Subcutaneous abdominal adipose tissue (tissue), 5 donors: ENCODE measurements around the gene MED9.
A peak's percentile ranks its signal among the peaks of the same experiment; 100 is the strongest.

Experiments used
- H3K27ac ChIP-seq: one replicate; pipeline ENCODE4 v1.7.0; 2013; ENCODE audit warnings: low read depth, mild to moderate bottlenecking, inconsistent platforms, low read length, moderate library complexity
- H3K27me3 ChIP-seq, 5 donors: one replicate each; pipeline ENCODE4 v1.7.0; 2013; ENCODE audit warnings: low read length in 5 of 5, inconsistent platforms in 1 of 5; ENCODE audit not compliant: control insufficient read depth in 5 of 5, insufficient read depth in 4 of 5
- H3K36me3 ChIP-seq, 5 donors: one replicate each; pipeline ENCODE4 v1.7.0; 2013; ENCODE audit warnings: low read length in 5 of 5; ENCODE audit not compliant: control insufficient read depth in 5 of 5, insufficient read depth in 5 of 5
- H3K4me1 ChIP-seq, 5 donors: one replicate each; pipeline ENCODE4 v1.7.0; 2013; ENCODE audit warnings: low read length in 5 of 5, mild to moderate bottlenecking in 3 of 5, moderate library complexity in 1 of 5; ENCODE audit not compliant: control insufficient read depth in 5 of 5, insufficient read depth in 5 of 5
- H3K4me3 ChIP-seq, 5 donors: one replicate each; pipeline ENCODE4 v1.7.0; 2013; ENCODE audit warnings: low read length in 5 of 5, low read depth in 1 of 5
- H3K9ac ChIP-seq, 5 donors: one replicate each; pipeline ENCODE4 v1.7.0; 2013; ENCODE audit warnings: low read length in 5 of 5, mild to moderate bottlenecking in 4 of 5, moderate library complexity in 3 of 5
- H3K9me3 ChIP-seq, 5 donors: one replicate each; pipeline ENCODE4 v1.7.0; 2013; ENCODE audit warnings: low read length in 5 of 5; ENCODE audit not compliant: control insufficient read depth in 5 of 5
- donor health status: healthy.
- donor health status: healthy.
- donor health status: healthy.
- donor health status: healthy.
- donor health status: healthy.

Gene MED9

DNA sequence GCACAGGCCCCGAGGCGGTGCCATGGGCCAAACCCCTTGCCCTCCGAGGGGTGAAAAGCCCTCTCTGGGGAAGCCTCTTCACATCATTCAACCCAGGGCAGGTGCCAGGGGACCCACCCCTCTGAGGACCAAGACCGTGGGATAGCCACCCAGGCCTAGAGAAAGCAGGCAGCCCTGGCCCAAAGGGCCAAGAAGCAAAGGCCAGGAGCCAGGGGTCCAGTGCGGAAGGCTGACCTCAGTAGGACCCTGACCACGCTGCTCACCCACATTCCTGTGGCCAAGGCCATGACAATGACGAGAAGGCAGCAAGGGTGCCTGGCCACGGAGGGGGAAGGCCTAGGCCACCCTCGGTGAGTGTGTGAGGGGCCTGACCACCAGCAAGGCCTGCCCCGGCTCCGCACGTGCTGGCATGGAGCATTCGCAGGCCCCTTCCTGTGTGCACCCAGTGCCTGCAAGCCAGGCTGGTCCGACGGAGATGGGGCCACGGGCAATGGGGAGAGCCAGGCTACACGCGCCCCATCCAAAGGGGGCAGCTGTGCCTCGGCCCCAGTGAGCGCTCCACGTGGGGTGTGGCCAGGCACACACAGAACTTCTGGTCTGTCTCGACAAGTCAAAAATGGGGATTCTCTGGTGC lies 43.9 kb downstream of the MED9 start:
- no peak overlapping the region for H3K9ac ChIP-seq
- no peak overlapping the region for H3K27ac ChIP-seq
- no peak overlapping the region for H3K4me3 ChIP-seq
- no peaks in the 10 kb centered on the region for H3K9me3 ChIP-seq
- H3K27me3 ChIP-seq, result no peaks in the 10 kb centered on the region
- peaks cover 5 to 27% (median 22%) of the 10 kb centered on the region in 5 donors for H3K4me1 ChIP-seq
- peaks cover 0 to 27% (median 13%) of the 10 kb centered on the region in 5 donors for H3K36me3 ChIP-seq

DNA sequence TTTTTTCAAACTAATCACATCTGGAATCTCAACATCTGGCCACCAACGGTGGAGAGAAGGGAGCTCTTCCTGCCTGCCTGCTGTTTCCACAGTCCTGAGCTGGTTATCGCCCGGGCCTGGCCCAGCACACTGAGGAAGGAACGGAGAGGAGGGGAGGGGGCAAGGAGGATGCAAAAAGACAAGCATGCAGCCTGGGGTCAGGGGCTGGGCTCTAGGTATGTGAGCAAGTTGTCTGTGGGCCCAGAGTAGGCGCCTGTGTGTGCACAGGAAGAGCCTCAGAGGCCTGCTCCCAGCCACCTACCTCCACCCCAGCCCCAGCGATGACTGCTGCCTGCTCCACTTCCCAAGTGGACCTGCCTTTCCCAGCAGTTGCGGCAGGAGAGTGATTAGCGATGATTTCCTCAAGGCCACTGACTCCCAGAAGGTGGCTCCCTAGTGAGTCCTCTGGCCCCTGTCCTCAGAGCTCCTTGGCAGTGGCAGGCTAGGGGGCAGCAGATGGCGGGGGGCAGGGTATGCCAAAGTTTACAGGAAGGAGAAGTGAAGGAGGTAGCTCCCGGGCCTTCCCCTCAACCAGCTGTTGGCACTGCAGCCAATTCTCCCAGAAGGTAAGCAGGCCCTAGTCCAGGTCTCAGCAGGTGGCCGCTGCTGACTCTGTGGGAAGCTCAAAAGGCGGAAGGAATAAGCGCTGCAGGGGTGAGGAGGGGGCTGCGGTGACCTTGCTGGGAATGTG lies 46.4 kb downstream of the MED9 start:
- H3K27ac ChIP-seq, result no peak overlapping the region

DNA sequence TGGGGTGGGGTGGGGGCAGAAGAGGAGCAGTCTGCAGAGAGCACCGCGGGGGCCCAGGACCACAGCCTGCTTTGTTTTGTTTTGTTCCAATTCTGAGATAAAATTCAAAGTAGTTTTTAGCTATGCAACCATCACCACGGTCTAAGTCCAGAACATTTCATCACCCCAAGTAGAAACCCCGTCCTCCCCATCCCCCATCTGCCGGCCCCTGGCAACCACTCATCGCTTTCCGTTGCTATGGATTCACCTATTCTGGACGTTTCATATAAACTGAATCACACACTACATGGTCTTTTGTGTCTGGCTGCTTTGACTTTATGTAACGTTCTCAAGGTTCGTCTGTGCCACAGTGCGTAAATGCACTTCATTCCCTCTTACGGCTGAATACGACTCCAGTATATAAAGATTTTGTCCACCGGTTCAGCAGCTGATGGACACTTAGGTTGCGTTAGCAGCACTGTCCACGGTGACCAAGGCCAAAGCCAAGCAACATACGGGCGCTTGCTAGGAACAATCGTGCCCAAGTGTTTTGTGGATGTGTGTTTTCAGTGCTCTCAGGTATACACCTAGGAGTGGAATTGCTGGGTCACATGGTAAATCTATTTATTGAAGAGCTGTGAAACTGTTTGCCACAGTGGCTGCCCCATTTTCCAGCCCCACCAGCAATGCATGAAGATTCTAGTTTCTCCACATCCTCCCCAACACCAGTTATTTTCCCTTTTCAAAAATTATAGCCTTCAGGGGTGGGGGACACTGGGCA lies 47.1 kb downstream of the MED9 start:
- Histone ChIP-seq H3K27me3 (no peaks in the 10 kb centered on the region), H3K9ac (no peak overlapping the region), H3K27ac (no peak overlapping the region), H3K9me3 (no peaks in the 10 kb centered on the region), H3K4me3 (no peak overlapping the region), H3K4me1 (peaks cover 10 to 46% (median 43%) of the 10 kb centered on the region in 5 donors), H3K36me3 (peaks cover 0 to 24% (median 13%) of the 10 kb centered on the region in 5 donors)

More for the DNA sequence above, 46.4 kb downstream of the MED9 start:
- Histone ChIP-seq H3K4me3 (no peak overlapping the region), H3K9me3 (no peaks in the 10 kb centered on the region), H3K9ac (peak overlapping the region in 1 of 5 donors; percentile 29), H3K36me3 (peaks cover 0 to 27% (median 13%) of the 10 kb centered on the region in 5 donors), H3K27me3 (no peaks in the 10 kb centered on the region), H3K4me1 (peaks cover 10 to 39% (median 36%) of the 10 kb centered on the region in 5 donors)

DNA sequence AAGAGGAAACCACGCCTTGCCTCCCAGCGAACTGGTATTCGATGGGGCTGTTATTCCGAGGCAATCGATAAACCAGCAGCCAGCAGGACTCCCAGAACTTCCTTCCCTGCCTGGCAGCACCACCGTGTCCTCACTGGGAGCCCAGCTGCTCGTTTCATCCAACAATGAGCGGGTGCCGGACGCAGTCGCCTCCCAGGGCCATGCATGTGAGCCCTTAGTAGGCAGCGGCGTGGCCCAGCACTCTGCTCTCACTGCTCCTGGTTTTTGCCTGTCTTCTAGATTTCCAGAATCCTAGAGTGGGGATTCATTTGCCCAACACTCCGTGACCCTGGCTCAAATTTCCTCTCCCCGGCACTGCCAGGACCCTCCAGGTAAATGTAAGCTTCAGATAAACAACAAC lies 48.5 kb downstream of the MED9 start:
- H3K4me3 ChIP-seq, result no peak overlapping the region
- H3K36me3 ChIP-seq, result peaks cover 0 to 16% (median 13%) of the 10 kb centered on the region in 5 donors
- H3K4me1 ChIP-seq, result peaks cover 10 to 49% (median 43%) of the 10 kb centered on the region in 5 donors
- no peaks in the 10 kb centered on the region for H3K27me3 ChIP-seq
- no peak overlapping the region for H3K9ac ChIP-seq
- H3K27ac ChIP-seq, result no peak overlapping the region
- no peaks in the 10 kb centered on the region for H3K9me3 ChIP-seq

DNA sequence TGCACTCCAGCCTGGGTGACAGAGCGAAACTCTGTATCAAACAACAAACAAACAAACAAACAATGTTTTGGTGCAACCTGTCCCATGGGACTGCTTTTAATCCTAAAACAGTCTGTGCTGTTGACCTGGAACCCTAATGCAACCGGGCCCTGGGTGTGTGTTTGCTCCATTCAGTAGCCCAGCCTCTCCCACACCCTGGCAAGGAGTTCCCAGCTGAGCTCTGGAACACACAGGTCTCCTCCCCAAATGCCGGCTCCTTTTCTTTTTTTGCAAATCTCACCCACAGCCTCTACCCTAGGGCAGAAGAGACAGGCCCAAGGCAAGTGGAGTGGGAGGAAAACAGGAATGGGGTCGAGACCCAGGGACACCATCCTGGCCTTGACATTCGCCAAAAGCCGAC lies 49.2 kb downstream of the MED9 start:
- Histone ChIP-seq H3K4me1 (peaks cover 10 to 49% (median 43%) of the 10 kb centered on the region in 5 donors), H3K9me3 (no peaks in the 10 kb centered on the region), H3K4me3 (no peak overlapping the region), H3K27ac (no peak overlapping the region), H3K36me3 (peaks cover 0 to 10% (median 8%) of the 10 kb centered on the region in 5 donors), H3K27me3 (no peaks in the 10 kb centered on the region), H3K9ac (peak overlapping the region in 1 of 5 donors; percentile 21)

DNA sequence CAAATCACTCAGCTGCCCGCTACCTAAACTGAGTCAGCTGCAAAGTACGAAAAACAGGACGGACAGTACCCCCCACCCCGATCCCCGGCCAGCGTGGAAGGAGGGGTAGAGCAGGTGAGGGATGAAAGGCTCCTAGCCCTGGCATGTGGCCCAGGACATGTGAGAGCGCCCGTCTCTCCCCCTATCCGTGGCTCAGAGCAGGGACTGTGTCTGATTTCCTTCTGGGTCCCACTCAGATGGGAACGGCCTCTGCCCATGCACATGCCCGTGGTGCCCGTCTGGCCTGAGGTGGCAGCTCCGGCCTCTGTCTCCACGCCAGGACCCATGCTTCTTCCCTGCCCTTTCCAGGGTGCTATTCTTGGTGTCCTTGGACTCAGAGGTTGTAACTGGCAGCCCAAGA lies 49.6 kb downstream of the MED9 start:
- Histone ChIP-seq H3K4me3 (no peak overlapping the region), H3K9ac (peak overlapping the region in 1 of 5 donors; percentile 21), H3K27me3 (no peaks in the 10 kb centered on the region), H3K36me3 (peaks cover 0 to 6% (median 4%) of the 10 kb centered on the region in 5 donors), H3K27ac (no peak overlapping the region), H3K9me3 (no peaks in the 10 kb centered on the region), H3K4me1 (peaks cover 10 to 49% (median 43%) of the 10 kb centered on the region in 5 donors)

DNA sequence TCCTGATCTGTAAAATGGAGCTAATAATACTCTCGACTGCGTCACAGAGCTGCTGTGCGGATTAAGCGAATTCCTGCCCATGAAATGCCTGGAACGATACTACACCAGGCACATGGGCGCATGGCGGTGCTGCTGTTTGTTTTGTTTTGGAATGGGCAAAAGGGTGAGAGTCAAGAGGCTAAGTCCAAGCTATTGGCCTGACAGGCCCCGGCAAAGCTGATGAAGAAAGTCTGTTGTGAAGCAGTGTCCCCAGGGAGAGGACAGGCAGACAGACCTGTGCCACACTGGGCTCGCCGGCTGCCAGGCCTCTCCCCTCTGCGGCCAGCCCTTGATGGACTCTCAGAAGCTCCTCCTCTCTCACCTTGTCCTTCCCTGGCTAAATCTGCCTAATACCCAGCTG lies 50.7 kb downstream of the MED9 start:
- no peak overlapping the region for H3K4me3 ChIP-seq
- peak overlapping the region; percentile 61 for H3K27ac ChIP-seq
- H3K4me1 ChIP-seq, result peaks cover 10 to 47% (median 43%) of the 10 kb centered on the region in 5 donors
- H3K9me3 ChIP-seq, result no peaks in the 10 kb centered on the region
- H3K27me3 ChIP-seq, result no peaks in the 10 kb centered on the region
- H3K9ac ChIP-seq, result peak overlapping the region in 1 of 5 donors; percentile 20
- H3K36me3 ChIP-seq, result no peaks in the 10 kb centered on the region

DNA sequence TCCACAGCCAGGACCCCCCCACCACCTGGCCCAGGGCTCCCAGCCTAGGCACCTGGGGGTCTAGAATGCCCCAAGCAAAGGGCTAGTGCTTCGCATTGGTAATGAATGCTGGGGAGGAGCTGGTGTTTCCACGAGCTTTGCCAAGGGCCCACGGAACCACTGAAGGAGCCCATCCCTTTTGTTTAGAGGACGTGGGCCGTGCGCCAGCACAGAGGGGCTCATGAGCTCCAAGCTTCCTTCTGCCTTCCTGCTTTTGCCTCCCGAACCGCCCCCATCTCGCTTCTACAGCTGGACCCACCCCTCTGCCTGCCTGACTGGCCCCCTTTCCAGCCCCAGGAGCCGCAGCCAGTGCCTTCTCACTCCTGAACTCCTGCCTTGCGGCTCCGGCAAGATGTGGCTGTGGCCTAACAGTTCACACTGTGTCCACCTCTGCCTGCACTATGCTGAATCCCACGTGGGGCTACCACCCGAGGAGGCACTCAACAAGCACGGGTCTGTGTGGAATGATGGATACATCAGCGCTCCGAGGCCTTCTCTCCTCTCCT lies 51.2 kb downstream of the MED9 start:
- Histone ChIP-seq H3K9ac (no peak overlapping the region), H3K27ac (peak overlapping the region; percentile 61), H3K27me3 (no peaks in the 10 kb centered on the region), H3K4me3 (no peak overlapping the region), H3K9me3 (no peaks in the 10 kb centered on the region), H3K36me3 (no peaks in the 10 kb centered on the region), H3K4me1 (peaks cover 10 to 44% (median 38%) of the 10 kb centered on the region in 5 donors)

DNA sequence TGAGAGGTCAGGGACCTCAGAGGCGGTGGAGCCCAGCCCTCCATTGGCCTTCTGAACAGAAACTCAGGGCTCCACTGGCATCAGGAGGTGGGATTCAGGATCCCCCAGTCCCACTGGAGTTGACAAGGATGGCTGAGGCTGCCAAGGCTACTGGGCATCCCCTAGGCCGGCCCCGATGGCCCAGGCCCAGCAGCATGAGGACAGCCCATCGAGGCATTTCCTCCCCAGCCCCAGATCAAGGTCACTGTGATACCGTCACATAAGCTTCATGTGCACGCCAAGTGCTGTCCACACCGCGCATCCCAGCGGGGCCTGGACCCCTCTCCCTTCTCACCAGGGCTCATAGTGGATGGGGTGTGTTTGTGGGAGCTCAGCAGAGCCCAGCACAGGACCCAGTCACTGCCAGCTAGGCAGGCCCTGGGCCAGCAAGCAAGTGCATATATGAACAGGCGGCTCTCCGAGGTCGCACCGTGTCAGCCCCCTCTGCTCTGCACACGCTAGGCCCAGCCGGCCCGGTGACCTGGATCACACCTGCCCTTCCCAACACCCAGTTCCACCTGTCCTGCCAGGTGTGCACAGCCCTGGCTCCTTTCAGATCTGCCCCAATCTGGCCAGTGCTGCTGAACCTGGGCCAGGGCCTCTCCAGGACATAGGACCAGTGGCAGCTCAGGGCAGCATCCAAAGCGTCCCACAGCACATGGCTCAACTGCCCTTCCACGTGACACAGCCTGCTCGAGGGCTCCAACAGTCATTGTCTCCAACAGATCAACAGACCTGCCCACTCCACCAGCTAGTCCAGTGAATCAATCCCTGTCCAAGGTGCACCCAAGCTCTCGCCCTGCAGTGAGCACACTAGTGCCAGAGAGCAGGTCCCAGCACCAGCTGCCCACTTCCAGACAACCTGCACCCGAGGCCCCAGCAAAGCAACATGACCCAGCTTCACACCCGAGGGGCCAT lies 52.2 kb downstream of the MED9 start:
- Histone ChIP-seq H3K4me3 (no peak overlapping the region), H3K4me1 (peaks cover 10 to 40% (median 34%) of the 10 kb centered on the region in 5 donors), H3K27ac (peak overlapping the region; percentile 61), H3K36me3 (no peaks in the 10 kb centered on the region), H3K27me3 (no peaks in the 10 kb centered on the region), H3K9me3 (no peaks in the 10 kb centered on the region), H3K9ac (no peak overlapping the region)
